RWPE1 (cell line): Measurements from ENCODE around the gene FAM13A.
"Not testable (repeated sequence)": the region's sequence is repeated elsewhere in the genome, so short reads cannot be mapped to it uniquely, and the experiment has no call there.

Experiments
- CTCF ChIA-PET: fragments of 350-600 bp; sonication (Branson Sonifier 250); formaldehyde crosslinking; extraction: SDS; loops from one replicate; lab custom pipeline; 2021; lab: Yijun Ruan, JAX
- POLR2A ChIA-PET: fragments of 400-600 bp; formaldehyde crosslinking; extraction: SDS; loops from one replicate; lab custom pipeline; 2020; ENCODE audit warnings: antibody characterized with exemption; ENCODE audit not compliant: low non-redundant PET; lab: Yijun Ruan, JAX
- DNase-seq: peaks from one replicate; pipeline ENCODE4 v3.0.0; 2012; ENCODE audit warnings: low spot score
- H3K27ac ChIP-seq: fragments of 450-650 bp; 2 replicates; pipeline ENCODE4 v1.5.1; 2017
- TF ChIP-seq, protein P1 (sequence below): fragments of 450-650 bp; conservative IDR thresholded peaks from 2 replicates; pipeline ENCODE4 v1.5.1; 2017; ENCODE audit warnings: low read depth, mild to moderate bottlenecking

FAM13A gene

DNA sequence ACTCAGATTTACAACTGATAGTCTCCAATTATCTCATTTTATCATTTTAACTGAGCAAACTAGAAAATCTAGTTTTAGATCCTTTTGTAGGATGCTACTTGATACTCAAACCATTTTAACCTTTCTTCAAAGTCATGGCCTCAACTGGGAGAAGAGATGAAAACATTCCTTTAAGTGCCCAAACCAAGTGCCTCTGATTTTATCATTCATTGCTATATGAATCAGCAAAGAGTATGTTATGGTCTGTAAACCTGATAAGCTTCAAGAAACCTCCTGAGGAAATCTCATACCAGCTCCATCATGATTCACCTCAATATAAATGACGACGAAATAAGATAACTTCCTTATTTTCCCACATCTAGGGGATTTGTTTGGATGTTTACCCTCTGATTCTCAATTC lies 119.9 kb downstream of the FAM13A start:
- POLR2A ChIA-PET, result no interaction called here
- no peak overlapping the region for H3K27ac ChIP-seq
- CTCF ChIA-PET, result no interaction called here
- no peak for DNase-seq
- TF ChIP-seq, protein P1, sequence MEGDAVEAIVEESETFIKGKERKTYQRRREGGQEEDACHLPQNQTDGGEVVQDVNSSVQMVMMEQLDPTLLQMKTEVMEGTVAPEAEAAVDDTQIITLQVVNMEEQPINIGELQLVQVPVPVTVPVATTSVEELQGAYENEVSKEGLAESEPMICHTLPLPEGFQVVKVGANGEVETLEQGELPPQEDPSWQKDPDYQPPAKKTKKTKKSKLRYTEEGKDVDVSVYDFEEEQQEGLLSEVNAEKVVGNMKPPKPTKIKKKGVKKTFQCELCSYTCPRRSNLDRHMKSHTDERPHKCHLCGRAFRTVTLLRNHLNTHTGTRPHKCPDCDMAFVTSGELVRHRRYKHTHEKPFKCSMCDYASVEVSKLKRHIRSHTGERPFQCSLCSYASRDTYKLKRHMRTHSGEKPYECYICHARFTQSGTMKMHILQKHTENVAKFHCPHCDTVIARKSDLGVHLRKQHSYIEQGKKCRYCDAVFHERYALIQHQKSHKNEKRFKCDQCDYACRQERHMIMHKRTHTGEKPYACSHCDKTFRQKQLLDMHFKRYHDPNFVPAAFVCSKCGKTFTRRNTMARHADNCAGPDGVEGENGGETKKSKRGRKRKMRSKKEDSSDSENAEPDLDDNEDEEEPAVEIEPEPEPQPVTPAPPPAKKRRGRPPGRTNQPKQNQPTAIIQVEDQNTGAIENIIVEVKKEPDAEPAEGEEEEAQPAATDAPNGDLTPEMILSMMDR, result no peak

DNA sequence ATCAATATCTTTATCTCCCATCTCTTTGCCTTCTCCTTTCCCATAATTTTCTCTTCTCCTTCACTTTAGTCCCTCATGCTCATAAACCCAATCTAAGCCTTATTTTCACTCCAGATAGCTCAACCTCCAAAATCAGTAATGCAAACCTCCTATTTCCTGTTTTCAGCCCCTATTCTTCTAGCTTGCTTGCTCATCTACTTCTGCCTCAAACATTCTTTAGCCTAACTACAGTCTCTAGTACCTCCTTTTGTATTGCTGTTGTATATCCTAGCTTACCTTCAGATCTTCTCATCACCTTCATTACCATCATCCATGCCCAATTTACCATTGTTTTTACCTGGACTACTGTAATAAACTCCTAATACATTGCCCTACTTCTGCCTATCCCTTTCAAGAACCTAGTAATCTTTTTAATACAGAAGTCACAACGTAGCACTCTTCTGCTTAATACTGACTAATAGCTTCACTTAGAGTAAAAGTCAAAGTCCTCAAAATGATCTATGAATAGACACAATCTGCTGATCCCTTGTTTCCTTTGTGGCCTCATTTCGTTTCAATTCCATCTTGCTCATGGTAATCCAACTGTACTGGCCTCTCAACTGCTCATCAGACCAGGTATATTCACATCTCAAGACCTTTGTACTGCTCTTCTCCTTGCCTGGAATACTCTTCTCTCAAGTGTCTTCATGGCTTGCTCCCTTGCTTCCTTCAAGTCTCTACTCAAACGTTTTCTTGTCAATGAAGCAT lies 123.4 kb downstream of the FAM13A start:
- DNase-seq, result no peak
- ChIA-PET POLR2A (no interaction called here), CTCF (no interaction called here)
- no peak overlapping the region for H3K27ac ChIP-seq
- TF ChIP-seq, protein P1, result no peak

DNA sequence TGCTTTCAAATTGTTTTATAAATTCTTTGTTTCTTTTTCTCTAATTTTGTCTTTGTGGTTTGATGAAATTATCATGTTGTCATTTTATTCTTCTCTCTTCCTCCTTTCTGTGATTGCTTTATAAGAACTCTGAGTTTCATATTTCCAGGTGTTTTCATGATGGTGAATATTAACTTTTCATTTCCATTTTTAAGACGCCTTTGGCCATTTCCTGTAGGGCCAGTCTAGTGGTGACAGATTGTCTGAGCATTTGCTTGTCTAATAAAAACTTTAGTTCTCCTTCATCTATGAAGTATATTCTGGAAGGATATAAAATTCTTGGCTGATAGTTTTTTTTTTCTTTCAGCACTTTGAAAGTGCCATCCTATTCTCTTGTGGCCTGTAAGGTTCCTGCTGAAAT lies 128.1 kb downstream of the FAM13A start:
- CTCF ChIA-PET, result no interaction called here
- POLR2A ChIA-PET, result no interaction called here
- TF ChIP-seq, protein P1, result no peak
- no peak for DNase-seq
- no peak overlapping the region for H3K27ac ChIP-seq

DNA sequence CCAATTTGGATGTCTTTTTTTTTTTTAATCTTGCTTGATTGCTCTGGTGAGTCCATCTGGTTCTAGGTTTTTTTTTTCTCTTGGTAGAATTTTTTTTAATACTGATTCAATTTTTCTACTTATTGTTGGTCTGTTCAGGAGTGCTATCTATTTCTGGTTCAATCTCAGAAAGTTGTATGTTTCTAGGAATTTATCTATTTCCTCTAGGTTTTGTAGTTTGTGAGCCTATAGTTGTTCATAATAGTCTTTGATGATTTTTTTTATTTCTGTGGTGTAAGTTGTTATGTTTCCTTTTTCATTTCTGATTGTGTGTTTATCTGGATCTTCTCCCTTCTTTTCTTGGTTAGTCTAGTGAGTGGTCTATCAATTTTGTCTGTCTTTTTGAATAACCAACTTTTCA lies 129.6 kb downstream of the FAM13A start:
- H3K27ac ChIP-seq, result no peak overlapping the region
- ChIA-PET CTCF (interaction anchor here (0.6 kb wide), 2 partner anchors 148 to 781 kb away, joined by 3 to 4 read pairs; no protein-coding TSS in a partner anchor), POLR2A (no interaction called here)
- DNase-seq, result no peak
- TF ChIP-seq, protein P1, result no peak

DNA sequence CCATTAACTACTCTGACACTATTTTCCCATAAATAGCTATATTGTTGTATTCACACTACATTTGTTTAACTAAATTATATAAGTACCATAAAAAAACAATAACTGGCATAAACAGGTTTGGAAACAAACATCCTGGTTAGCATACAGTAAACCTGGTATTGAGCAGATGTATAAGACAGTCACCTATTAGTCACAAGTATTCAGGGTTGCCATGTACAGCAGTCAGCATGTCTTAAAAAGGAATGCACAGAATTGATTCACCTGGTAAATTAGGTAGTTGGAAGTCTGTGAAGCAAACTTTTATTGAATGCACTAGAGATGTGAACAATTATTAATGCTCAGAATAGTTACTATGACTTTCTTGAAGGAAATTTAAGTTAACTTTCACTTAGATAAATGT lies 137.9 kb downstream of the FAM13A start:
- CTCF ChIA-PET, result no interaction called here

DNA sequence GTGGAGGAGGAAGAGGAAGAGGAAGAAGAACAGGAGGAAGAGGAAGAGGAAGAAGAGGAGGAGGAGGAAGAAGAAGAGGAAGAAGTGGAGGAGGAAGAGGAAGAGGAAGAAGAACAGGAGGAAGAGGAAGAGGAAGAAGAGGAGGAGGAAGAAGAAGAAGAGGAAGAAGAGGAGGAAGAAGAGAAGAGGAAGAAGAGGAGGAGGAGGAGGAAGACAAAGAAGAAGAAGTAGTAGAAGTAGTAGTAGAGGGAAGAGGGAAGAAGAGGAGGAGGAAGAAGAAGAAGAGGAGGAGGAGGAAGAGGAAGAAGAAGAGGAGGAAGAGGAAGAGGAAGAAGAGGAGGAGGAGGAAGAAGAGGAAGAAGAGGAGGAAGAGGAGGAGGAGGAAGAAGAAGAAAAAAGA lies 143.8 kb downstream of the FAM13A start:
- DNase-seq, CTCF ChIA-PET, H3K27ac ChIP-seq, POLR2A ChIA-PET: not testable (repeated sequence)

More for the DNA sequence above, 137.9 kb downstream of the FAM13A start:
- no peak overlapping the region for H3K27ac ChIP-seq
- POLR2A ChIA-PET, result no interaction called here
- TF ChIP-seq, protein P1, result no peak
- peak; percentile 62 for DNase-seq

DNA sequence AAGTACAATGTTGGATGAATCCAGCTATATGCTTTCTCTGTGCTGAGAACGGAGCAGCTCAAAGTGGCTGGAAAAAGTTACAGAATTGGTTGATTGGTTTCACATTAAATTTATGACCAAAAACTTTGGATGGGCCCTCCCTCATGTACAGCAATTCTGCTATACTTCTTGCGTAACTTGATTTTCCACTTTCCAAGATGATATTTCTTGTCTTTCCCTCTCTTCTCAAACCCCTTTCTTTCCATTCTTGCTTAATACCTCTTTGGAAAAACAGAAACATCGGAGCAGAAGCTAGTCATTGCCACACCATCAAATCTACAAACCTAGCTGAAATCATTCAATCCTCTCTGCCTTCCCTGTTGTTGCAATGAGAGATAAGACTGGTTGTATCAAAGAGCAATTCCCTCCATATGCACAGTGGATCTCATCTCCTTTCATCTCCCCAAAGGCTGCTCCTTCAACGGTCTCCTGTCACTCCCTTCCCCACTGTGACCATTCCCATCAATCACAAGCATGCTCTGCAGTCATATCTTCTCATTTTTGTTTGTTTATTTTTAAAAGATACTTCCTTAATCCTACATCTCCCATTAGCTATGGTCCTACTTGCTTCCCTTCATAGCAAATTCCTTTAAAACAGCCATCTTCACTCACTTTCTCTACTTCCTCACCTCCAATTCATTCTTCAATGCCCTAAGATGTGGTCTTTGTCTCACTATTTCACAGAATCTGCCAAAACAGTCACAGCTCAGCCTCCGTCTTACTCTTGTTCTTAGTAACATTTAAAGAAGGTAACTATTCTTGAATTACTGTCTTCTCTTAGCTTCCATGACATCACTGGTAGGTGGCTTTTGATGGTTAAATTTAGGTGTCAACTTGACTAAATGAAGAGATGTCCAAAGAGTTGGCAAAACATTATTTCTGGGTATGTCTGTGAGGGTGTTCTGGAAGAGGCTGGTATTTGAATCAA lies 145.5 kb downstream of the FAM13A start:
- no peak overlapping the region for H3K27ac ChIP-seq
- no peak for DNase-seq
- ChIA-PET CTCF (no interaction called here), POLR2A (no interaction called here)
- TF ChIP-seq, protein P1, result no peak
